Stomach (tissue), 19 donors: ENCODE data around the gene PDLIM3. TPM values are rescaled to one million over a fixed set of nuclear protein-coding genes. Genes with fewer than 3 reads are reported as not detected.

Source experiments
- DNase-seq, 2 donors: peaks; one replicate each; pipeline versions ENCODE4 v3.0.0 to v3.0.0-alpha.2; 2013 to 2019
- H3K27ac ChIP-seq, 5 donors: fragments of 200-600 bp in 4 of 5; sonication (generic) in 4 of 5; one replicate each; pipeline ENCODE4 v1.5.1; 2013 to 2019; ENCODE audit warnings: mild to moderate bottlenecking in 1 of 5, moderate library complexity in 1 of 5
- H3K27me3 ChIP-seq, 3 donors: fragments of 200-600 bp; sonication (generic); one replicate each; pipeline ENCODE4 v1.5.1; 2017 to 2019; ENCODE audit warnings: mixed run types in 1 of 3
- H3K36me3 ChIP-seq, 4 donors: fragments of 200-600 bp; sonication (generic); 1 replicate in 3 of 4; 2 replicates in 1 of 4; pipeline ENCODE4 v1.5.1; 2016 to 2019
- H3K4me1 ChIP-seq, 4 donors: fragments of 200-600 bp; sonication (generic); one replicate each; pipeline ENCODE4 v1.5.1; 2016 to 2019
- H3K4me3 ChIP-seq, 4 donors: fragments of 200-600 bp; sonication (generic) in 3 of 4; one replicate each; pipeline ENCODE4 v1.5.1; 2016 to 2019; ENCODE audit warnings: mild to moderate bottlenecking in 1 of 4
- H3K9me3 ChIP-seq, 4 donors: fragments of 200-600 bp; sonication (generic); one replicate each; pipeline ENCODE4 v1.5.1; 2016 to 2019
- CTCF ChIP-seq, 7 experiments: fragments of 450-650 bp in 4 of 7; fragments of 200-600 bp in 3 of 7; sonication (generic) in 3 of 7; IDR thresholded peaks; one replicate each; pipeline ENCODE4 v1.5.1; 2016 to 2019; ENCODE audit warnings: antibody characterized with exemption in 7 of 7, control low read depth in 2 of 7, mild to moderate bottlenecking in 1 of 7
- EP300 ChIP-seq: sonication (generic); formaldehyde crosslinking; IDR thresholded peaks from one replicate; pipeline ENCODE4 v1.6.1; 2017; ENCODE audit warnings: antibody characterized with exemption
- POLR2A ChIP-seq, 4 donors: fragments of 450-650 bp; IDR thresholded peaks; one replicate each; pipeline ENCODE4 v1.6.1; 2016; ENCODE audit warnings: antibody characterized with exemption in 4 of 4, control low read depth in 2 of 4, mild to moderate bottlenecking in 1 of 4, moderate library complexity in 1 of 4
- POLR2AphosphoS5 ChIP-seq, 3 donors: sonication (generic); formaldehyde crosslinking; IDR thresholded peaks; one replicate each; pipeline ENCODE4 v1.6.1; 2016; ENCODE audit warnings: antibody characterized with exemption in 3 of 3
- WGBS, 5 donors: extraction: QIAGEN DNeasy Blood & Tissue Kit in 3 of 5; methylation state at CpG; one replicate each; pipeline versions ENCODE4 v1.1.5 to v1.1.7; 2013 to 2018; 5-methylcytosine and 5-hydroxymethylcytosine counted together
- intact Hi-C: fragments of 100-400 bp; cut with DNase I; formaldehyde crosslinking; loops from one replicate; pipeline ENCODE4 v1.15.1; 2023; ENCODE audit warnings: low total_unique reads
- long read RNA-seq, 10 donors: transcript quantifications; one replicate each; lab custom pipeline, GENCODE V29; 2026
- polyA plus RNA-seq, 3 donors: library from polyadenylated mRNA; stranded (reverse); fragments of 200-250 nt; gene quantifications; one replicate each; pipeline ENCODE4 v1.2.3, GENCODE V29; 2013
- total RNA-seq, 5 donors: library from RNA; depleted of rRNA; stranded (reverse); fragments of >200 nt; gene quantifications; one replicate each; pipeline versions ENCODE4 v1.1.0 to v1.2.3, GENCODE V29; 2014 to 2016
- donor health status: healthy with polysubstance abuse.
- donor health status: Bipolar disorder and iron deficiency.
- donor health status: healthy.

PDLIM3 gene, protein sequence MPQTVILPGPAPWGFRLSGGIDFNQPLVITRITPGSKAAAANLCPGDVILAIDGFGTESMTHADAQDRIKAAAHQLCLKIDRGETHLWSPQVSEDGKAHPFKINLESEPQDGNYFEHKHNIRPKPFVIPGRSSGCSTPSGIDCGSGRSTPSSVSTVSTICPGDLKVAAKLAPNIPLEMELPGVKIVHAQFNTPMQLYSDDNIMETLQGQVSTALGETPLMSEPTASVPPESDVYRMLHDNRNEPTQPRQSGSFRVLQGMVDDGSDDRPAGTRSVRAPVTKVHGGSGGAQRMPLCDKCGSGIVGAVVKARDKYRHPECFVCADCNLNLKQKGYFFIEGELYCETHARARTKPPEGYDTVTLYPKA
- total RNA-seq (100 to 1,000 TPM in 4 of 5 donors, 10 to 100 TPM in 1; 83.1 to 755 (median 259) TPM), polyA plus RNA-seq (100 to 1,000 TPM in 1 of 3 donors, 10 to 100 TPM in 2; 73.9 to 112 (median 77.0) TPM)
- long read RNA-seq, donor 1, transcript PDLIM3-203 (7 exons, 1,672 nt), result major isoform, 18 of 89 reads
- long read RNA-seq, donor 1, partial matches to known transcripts, result 63 of 89 reads
- long read RNA-seq, donor 1, other reads (novel, unspliced or antisense), result 0 of 89 reads
- long read RNA-seq, donor 2, transcript PDLIM3-203 (7 exons, 1,672 nt), result major isoform, 16 of 56 reads
- long read RNA-seq, donor 2, partial matches to known transcripts, result 37 of 56 reads
- long read RNA-seq, donor 2, other reads (novel, unspliced or antisense), result 0 of 56 reads
- long read RNA-seq, donor 3, transcript PDLIM3-203 (7 exons, 1,672 nt), result major isoform, 9 of 20 reads
- long read RNA-seq, donor 3, partial matches to known transcripts, result 8 of 20 reads
- long read RNA-seq, donor 3, other reads (novel, unspliced or antisense), result 0 of 20 reads
- long read RNA-seq, donor 4, result 0 reads
- long read RNA-seq, donor 5, transcript PDLIM3-203 (7 exons, 1,672 nt), result major isoform, 12 of 30 reads
- long read RNA-seq, donor 5, partial matches to known transcripts, result 14 of 30 reads
- long read RNA-seq, donor 5, other reads (novel, unspliced or antisense), result 0 of 30 reads
- long read RNA-seq, donor 6, full-length matches to known transcripts, result 40 of 84 reads
- long read RNA-seq, donor 6, partial matches to known transcripts, result 44 of 84 reads
- long read RNA-seq, donor 6, other reads (novel, unspliced or antisense), result 0 of 84 reads
- long read RNA-seq, donor 7, transcript PDLIM3-203 (7 exons, 1,672 nt), result major isoform, 42 of 71 reads
- long read RNA-seq, donor 7, transcript PDLIM3-211 (3 exons, 622 nt), result minor isoform, 7 of 71 reads
- long read RNA-seq, donor 7, partial matches to known transcripts, result 17 of 71 reads
- long read RNA-seq, donor 7, other reads (novel, unspliced or antisense), result 0 of 71 reads
- long read RNA-seq, donor 8, transcript PDLIM3-203 (7 exons, 1,672 nt), result major isoform, 17 of 25 reads
- long read RNA-seq, donor 8, partial matches to known transcripts, result 6 of 25 reads
- long read RNA-seq, donor 8, other reads (novel, unspliced or antisense), result 0 of 25 reads
- long read RNA-seq, donor 9, transcript PDLIM3-203 (7 exons, 1,672 nt), result major isoform, 13 of 17 reads
- long read RNA-seq, donor 9, partial matches to known transcripts, result 0 of 17 reads
- long read RNA-seq, donor 9, other reads (novel, unspliced or antisense), result 0 of 17 reads
- long read RNA-seq, donor 10, partial matches to known transcripts, result 0 of 3 reads
- long read RNA-seq, donor 10, other reads (novel, unspliced or antisense), result 0 of 3 reads

GRCh38 chr4:185534866-185535611 lies at the start of gene PDLIM3:
TSS of gene PDLIM3 (minus strand) at chr4:185535507. CDS start at chr4:185535434, 73 bp downstream.
- WGBS, 5 donors, result 1 to 2% (median 1%) methylated on average over 31 to 66 of the region's 66 CpGs
- peaks cover 7 to 18% (median 16%) of the 10 kb centered on the region in 4 donors for H3K4me1 ChIP-seq
- TF ChIP-seq POLR2A (IDR thresholded peaks at IDR 0.05), result no peak
- peak; percentile 91 to 96 (median 94) for TF ChIP-seq POLR2AphosphoS5 (IDR thresholded peaks at IDR 0.05)
- no peaks in the 10 kb centered on the region for H3K9me3 ChIP-seq
- peak within 1 kb of the TSS; percentile 58 to 89 (median 68) for H3K4me3 ChIP-seq
- peak; percentile 55 to 90 for DNase-seq
- intact Hi-C loops, result no loop called here
- H3K27ac ChIP-seq, result peak within 1 kb of the TSS; percentile 77 to 93 (median 89)
- H3K27me3 ChIP-seq, result peaks cover 0 to 21% (median 13%) of the 10 kb centered on the region in 3 donors
- H3K36me3 ChIP-seq, result no peaks in the 10 kb centered on the region

DNA sequence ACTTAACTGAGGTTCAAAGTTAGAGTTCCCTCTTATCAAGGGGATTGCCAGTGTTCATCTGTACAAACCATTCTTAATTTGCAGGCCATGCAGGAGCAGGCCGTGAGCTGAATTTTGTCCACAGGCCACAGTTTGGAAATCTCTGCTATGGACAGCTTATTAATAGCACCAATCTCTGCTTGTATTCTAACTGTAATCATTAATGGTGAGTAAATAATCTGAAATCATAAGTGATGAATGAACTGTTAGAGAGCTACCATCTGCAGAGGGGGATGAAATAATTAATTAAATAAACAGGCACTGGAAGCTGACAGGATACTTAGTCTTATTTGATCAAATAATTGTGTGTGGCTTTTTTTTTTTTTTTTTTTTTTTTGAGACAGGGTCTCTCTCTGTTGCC lies 48.5 kb upstream of the PDLIM3 start:
- no peak for DNase-seq
- no peak overlapping the region for H3K4me3 ChIP-seq
- intact Hi-C loops, result no loop called here
- H3K27ac ChIP-seq, result no peak overlapping the region
- H3K9me3 ChIP-seq, result no peaks in the 10 kb centered on the region
- 70 to 90% (median 79%) methylated on average over 1 of the region's 1 CpG for WGBS, 5 donors
- H3K36me3 ChIP-seq, result peaks cover 0 to 19% (median 13%) of the 10 kb centered on the region in 4 donors
- H3K27me3 ChIP-seq, result peaks cover 0 to 8% (median 0%) of the 10 kb centered on the region in 3 donors
- TF ChIP-seq CTCF (IDR thresholded peaks at IDR 0.05) (no peak), EP300 (no peak), POLR2AphosphoS5 (IDR thresholded peaks at IDR 0.05) (no peak)
- H3K4me1 ChIP-seq, result no peaks in the 10 kb centered on the region

GRCh38 chr4:185582651-185583400 lies 47.5 kb upstream of the PDLIM3 start:
- TF ChIP-seq EP300 (no peak), POLR2AphosphoS5 (IDR thresholded peaks at IDR 0.05) (no peak), POLR2A (IDR thresholded peaks at IDR 0.05) (no peak), CTCF (IDR thresholded peaks at IDR 0.05) (no peak)
- DNase-seq, result no peak
- 58 to 77% (median 68%) methylated on average over 7 of the region's 7 CpGs for WGBS, 5 donors
- Histone ChIP-seq H3K9me3 (no peaks in the 10 kb centered on the region), H3K27ac (no peak overlapping the region), H3K4me3 (no peak overlapping the region), H3K4me1 (peaks cover 0 to 3% (median 0%) of the 10 kb centered on the region in 4 donors), H3K36me3 (peaks cover 0 to 16% (median 10%) of the 10 kb centered on the region in 4 donors), H3K27me3 (peaks cover 0 to 7% (median 0%) of the 10 kb centered on the region in 3 donors)
- intact Hi-C loops, result no loop called here
